IPS DF 6.9 (cell line): ENCODE measurements around the gene CAB39L.
A peak's percentile ranks its signal among the peaks of the same experiment; 100 is the strongest.
"Not testable (repeated sequence)": the region's sequence is repeated elsewhere in the genome, so short reads cannot be mapped to it uniquely, and the experiment has no call there.

Source experiments
- DNase-seq: peaks from one replicate; pipeline ENCODE4 v3.0.0-alpha.2; 2013; ENCODE audit warnings: low read depth, low spot score
- H3K27ac ChIP-seq: one replicate; pipeline ENCODE4 v1.5.1; 2013; ENCODE audit warnings: low read length, control low read depth
- H3K27me3 ChIP-seq: 2 replicates; pipeline ENCODE4 v1.6.1; 2013; ENCODE audit warnings: mild to moderate bottlenecking, low read length; ENCODE audit not compliant: control insufficient read depth, insufficient read depth
- H3K36me3 ChIP-seq: 2 replicates; pipeline ENCODE4 v1.6.1; 2013; ENCODE audit warnings: low read length; ENCODE audit not compliant: control insufficient read depth, insufficient read depth
- H3K4me1 ChIP-seq: 2 replicates; pipeline ENCODE4 v1.6.1; 2013; ENCODE audit warnings: low read length; ENCODE audit not compliant: control insufficient read depth, insufficient read depth
- H3K4me3 ChIP-seq: 2 replicates; pipeline ENCODE4 v1.5.1; 2013; ENCODE audit warnings: mild to moderate bottlenecking, low read length
- H3K9me3 ChIP-seq: 2 replicates; pipeline ENCODE4 v1.6.1; 2013; ENCODE audit warnings: low read length, inconsistent platforms; ENCODE audit not compliant: control insufficient read depth, insufficient read depth
- WGBS: extraction: QIAGEN DNeasy Blood & Tissue Kit; methylation state at CpG from one replicate; pipeline ENCODE4 v1.1.7; 2013; ENCODE audit warnings: mixed read lengths, missing lambda C conversion rate; ENCODE audit not compliant: insufficient read length, insufficient coverage; 5-methylcytosine and 5-hydroxymethylcytosine counted together

Gene CAB39L

GRCh38 chr13:49302817-49303216 is 141.0 kb downstream of the CAB39L start:
- Histone ChIP-seq H3K4me3 (no peak overlapping the region), H3K9me3 (no peaks in the 10 kb centered on the region), H3K36me3 (no peaks in the 10 kb centered on the region), H3K27me3 (no peaks in the 10 kb centered on the region), H3K27ac (no peak overlapping the region), H3K4me1 (peaks cover 2% of the 10 kb centered on the region)
- no peak for DNase-seq
- WGBS: no CpG with 5 or more reads among the region's 9 CpGs

DNA sequence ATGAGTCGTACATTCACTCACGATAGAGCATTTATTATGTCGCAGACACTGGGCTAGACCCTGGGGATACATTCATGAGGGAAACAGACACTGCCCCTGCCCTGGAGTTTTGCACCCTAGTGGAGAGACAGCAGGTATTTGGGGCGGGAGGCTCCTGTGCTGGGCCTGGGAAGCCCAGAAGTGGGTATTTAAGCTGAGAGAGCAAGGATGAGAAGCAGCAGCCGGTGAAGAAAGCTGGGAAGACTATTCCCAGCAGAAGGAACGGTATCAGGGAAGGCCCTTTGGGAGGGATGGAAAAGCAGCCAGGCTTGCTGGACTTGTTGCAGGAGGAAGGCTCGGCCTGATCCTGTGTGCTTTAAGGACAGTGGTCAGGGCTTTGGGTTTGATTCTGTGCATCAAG is 141.6 kb downstream of the CAB39L start:
- no peaks in the 10 kb centered on the region for H3K36me3 ChIP-seq
- DNase-seq: no peak
- WGBS: no CpG with 5 or more reads among the region's 7 CpGs
- no peaks in the 10 kb centered on the region for H3K9me3 ChIP-seq
- H3K27me3 ChIP-seq: no peaks in the 10 kb centered on the region
- peaks cover 2% of the 10 kb centered on the region for H3K4me1 ChIP-seq
- no peak overlapping the region for H3K27ac ChIP-seq
- H3K4me3 ChIP-seq: no peak overlapping the region

DNA sequence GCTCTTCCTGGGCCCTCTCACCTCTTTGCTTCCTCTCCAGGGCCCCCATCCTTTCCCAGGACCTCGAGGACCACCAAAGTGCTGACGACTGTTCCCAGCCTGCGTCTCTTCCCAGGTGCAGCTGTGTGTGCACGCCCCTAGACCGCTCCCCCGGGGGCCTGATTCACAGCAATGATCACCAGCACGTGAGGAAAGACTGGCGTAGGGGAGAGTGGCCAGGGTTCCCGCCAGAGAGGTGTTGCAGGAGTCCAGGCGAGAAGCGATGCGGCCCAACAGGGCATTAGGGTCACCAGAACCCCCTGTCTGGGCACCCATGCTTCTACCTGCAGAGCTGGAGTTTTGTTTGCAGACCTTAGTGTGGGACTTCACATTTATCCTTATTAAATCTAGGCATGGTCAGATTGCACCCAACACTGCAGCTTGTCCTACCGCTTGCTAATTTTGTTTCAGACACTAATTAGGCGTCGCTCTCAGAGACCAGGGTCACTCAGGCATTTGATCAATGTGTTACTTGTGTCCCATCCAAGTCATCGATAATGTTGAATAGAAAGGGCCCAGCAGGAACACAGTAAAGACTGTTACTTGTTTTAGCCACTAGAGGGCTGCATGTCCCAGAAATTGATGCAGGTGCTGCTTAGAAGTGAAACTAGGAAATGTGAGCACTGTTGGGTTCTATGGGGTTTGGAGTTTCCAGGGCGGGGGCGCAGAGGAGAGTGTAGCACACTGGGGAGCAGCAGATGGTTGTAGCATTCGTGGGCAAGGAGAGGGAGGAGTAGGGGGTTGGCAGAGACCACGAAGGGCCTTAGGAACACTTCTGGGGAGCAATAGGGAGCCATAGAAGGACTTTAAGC is 142.9 kb downstream of the CAB39L start:
- no peaks in the 10 kb centered on the region for H3K27me3 ChIP-seq
- DNase-seq: peak; percentile 48
- WGBS: no CpG with 5 or more reads among the region's 20 CpGs
- H3K27ac ChIP-seq: no peak overlapping the region
- no peaks in the 10 kb centered on the region for H3K9me3 ChIP-seq
- H3K36me3 ChIP-seq: no peaks in the 10 kb centered on the region
- no peak overlapping the region for H3K4me3 ChIP-seq
- H3K4me1 ChIP-seq: peaks cover 1% of the 10 kb centered on the region; the same call in 1 of the 2 replicates

DNA sequence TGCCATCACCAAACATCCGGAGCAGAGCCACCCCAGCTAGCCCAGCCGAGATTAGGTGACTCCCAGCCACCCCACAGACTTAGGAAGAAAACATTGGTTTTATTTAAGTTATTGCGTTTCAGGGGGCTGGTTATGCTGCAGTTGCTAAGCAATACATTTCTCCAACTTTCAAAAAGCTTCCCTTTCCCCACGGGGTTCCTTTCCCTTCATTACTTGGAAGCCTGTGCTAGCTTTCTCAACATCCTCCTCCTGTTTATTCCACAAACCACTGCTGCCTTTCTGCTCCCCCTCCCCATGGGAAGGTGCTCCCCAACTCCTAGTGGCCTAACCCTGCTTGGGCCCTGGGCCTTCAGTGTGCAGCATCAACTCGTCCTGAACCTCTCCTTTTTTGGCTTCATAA is 143.6 kb downstream of the CAB39L start:
- H3K27me3 ChIP-seq: no peaks in the 10 kb centered on the region
- no peak overlapping the region for H3K27ac ChIP-seq
- no peak for DNase-seq
- no CpG with 5 or more reads among the region's 5 CpGs for WGBS
- H3K4me3 ChIP-seq: no peak overlapping the region
- no peaks in the 10 kb centered on the region for H3K36me3 ChIP-seq
- H3K4me1 ChIP-seq: peaks cover 1% of the 10 kb centered on the region; the same call in 1 of the 2 replicates
- no peaks in the 10 kb centered on the region for H3K9me3 ChIP-seq

DNA sequence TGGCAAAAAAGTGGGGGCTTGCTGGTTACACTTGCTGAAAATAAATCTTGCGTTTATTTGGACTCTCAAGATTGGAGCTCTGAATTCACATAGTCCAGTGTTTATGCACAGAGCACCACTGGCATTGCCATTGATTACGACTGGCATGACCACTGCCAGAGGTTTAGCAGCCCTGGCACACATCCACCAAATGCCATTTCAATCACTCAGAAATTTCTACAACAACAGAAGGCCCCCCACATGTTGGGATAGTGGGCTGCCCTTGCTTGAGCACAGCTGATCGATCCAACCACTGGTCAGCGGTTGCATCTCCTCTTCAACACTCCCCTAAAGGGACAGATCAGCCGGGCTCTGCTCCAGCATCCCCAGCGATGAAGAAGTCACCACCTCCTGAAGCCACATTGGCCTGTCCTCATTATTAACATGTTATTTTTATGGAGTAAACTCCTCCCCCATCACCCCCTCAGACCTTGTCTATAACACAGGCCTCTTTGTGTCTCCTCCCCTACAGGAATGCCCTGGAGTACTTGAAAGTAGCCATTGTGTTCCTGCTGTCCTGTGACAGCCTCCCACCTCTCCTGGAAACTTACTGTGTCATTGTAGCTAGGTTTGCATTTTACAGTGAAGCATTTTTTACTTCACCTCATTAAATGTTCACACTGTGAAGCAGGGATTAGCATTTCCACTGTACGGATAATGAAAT is 144.8 kb downstream of the CAB39L start:
- no CpG with 5 or more reads among the region's 7 CpGs for WGBS
- no peaks in the 10 kb centered on the region for H3K36me3 ChIP-seq
- H3K27ac ChIP-seq: no peak overlapping the region
- H3K27me3 ChIP-seq: no peaks in the 10 kb centered on the region
- H3K9me3 ChIP-seq: no peaks in the 10 kb centered on the region
- no peak for DNase-seq
- no peak overlapping the region for H3K4me3 ChIP-seq
- peaks cover 1% of the 10 kb centered on the region; the same call in 1 of the 2 replicates for H3K4me1 ChIP-seq

DNA sequence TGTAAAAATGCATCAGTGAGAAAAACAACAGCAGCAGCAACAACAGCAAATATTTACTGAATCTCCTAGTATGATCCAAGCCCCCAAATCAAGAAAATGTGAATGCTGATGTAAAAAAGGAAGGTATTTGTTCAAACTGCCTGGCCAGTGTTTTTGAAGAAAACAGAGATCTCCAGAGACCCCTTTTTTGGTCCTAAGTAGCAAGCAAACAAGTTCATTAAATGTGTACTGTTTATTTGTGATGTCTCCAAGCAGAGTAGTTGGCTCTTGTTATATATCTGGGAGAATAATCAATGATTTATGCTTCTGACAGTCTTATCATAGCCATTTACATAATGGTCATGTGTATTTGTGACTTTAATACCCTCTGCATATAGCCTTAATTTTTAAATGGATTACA is 145.4 kb downstream of the CAB39L start:
- no peaks in the 10 kb centered on the region for H3K9me3 ChIP-seq
- H3K27ac ChIP-seq: no peak overlapping the region
- H3K36me3 ChIP-seq: no peaks in the 10 kb centered on the region
- DNase-seq: no peak
- H3K4me1 ChIP-seq: peaks cover 1% of the 10 kb centered on the region; the same call in 1 of the 2 replicates
- H3K27me3 ChIP-seq: no peaks in the 10 kb centered on the region
- no peak overlapping the region for H3K4me3 ChIP-seq

DNA sequence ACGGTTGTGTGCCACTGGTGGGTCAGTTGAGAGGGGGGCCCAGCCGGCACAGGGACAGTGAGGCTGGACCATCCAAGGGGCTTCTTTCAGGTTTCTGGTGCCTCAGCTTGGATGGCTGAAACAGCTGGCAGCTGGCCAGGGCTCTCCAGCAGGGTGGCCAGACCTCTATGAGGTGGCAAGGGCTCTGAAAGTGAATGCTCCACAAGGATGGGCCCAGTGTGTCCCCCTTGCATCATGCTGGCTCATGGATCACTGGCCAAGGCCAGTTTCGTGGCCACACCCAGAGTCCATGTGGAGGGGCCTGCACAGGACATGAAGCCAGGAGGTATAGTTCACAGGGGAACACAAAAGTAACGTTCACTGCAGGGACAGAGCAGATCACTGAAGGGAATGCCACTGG is 146.5 kb downstream of the CAB39L start:
- no peaks in the 10 kb centered on the region for H3K36me3 ChIP-seq
- WGBS: no CpG with 5 or more reads among the region's 4 CpGs
- no peak overlapping the region for H3K27ac ChIP-seq
- no peaks in the 10 kb centered on the region for H3K9me3 ChIP-seq
- DNase-seq: no peak
- H3K4me3 ChIP-seq: no peak overlapping the region; the same call in 1 of the 2 replicates
- H3K27me3 ChIP-seq: no peaks in the 10 kb centered on the region
- H3K4me1 ChIP-seq: peaks cover 1% of the 10 kb centered on the region; the same call in 1 of the 2 replicates

GRCh38 chr13:49296659-49297058 is 147.2 kb downstream of the CAB39L start:
- WGBS: no CpG with 5 or more reads among the region's 2 CpGs
- H3K27me3 ChIP-seq: no peaks in the 10 kb centered on the region
- no peak overlapping the region for H3K4me3 ChIP-seq
- no peaks in the 10 kb centered on the region for H3K9me3 ChIP-seq
- no peak overlapping the region for H3K27ac ChIP-seq
- no peak for DNase-seq
- peaks cover 1% of the 10 kb centered on the region; the same call in 1 of the 2 replicates for H3K4me1 ChIP-seq
- H3K36me3 ChIP-seq: no peaks in the 10 kb centered on the region

GRCh38 chr13:49295244-49295643 is 148.6 kb downstream of the CAB39L start:
- no peak overlapping the region for H3K4me3 ChIP-seq
- H3K9me3 ChIP-seq: no peaks in the 10 kb centered on the region
- no peaks in the 10 kb centered on the region for H3K4me1 ChIP-seq
- no peak overlapping the region for H3K27ac ChIP-seq
- DNase-seq: no peak
- H3K27me3 ChIP-seq: no peaks in the 10 kb centered on the region
- WGBS: no CpG with 5 or more reads among the region's 6 CpGs
- H3K36me3 ChIP-seq: no peaks in the 10 kb centered on the region

DNA sequence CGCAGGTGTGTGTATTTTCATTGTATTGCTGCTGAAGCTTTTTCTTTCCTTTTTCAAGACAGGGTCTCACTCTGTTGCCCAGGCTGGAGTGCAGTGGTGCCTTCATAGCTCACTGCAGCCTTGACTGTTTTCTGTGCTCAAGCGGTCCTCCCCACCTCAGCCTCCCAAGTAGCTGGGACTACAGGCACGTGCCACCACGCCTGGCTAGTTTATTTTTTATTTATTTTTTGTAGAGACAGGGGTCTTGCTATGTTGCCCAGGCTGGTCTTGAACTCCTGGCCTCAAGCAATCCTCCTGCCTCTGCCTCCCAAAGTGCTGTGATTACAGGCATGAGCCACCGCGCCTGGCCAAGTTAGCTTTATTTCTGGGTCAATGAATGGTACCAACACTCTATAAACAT is 149.1 kb downstream of the CAB39L start:
- H3K4me3 ChIP-seq, H3K27ac ChIP-seq, H3K27me3 ChIP-seq, H3K36me3 ChIP-seq, H3K4me1 ChIP-seq, H3K9me3 ChIP-seq, DNase-seq: not testable (repeated sequence)
- WGBS: no CpG with 5 or more reads among the region's 6 CpGs
